ENCODE measurements around the gene FA2H.

DNA sequence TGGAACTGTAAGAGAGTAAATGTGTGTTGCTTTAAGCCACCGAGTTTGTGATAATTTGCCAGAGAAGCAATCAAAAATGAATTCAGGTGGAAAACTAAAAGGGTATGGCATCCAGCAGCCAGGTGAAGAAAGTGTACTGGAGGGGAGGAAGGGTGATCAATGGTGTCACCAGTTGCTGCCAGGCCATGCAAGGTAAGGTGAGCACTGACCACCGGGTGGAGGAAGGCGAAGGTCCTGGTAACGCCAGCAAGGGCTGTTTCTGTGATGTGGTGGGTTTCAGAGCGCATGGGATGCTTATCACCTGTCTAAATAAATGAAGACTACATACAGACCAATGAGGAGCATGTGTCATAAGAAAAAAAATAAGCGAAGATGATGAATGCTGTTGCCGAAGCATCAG is 6.9 kb downstream of the FA2H start:
- TF ChIP-seq, protein P1, sequence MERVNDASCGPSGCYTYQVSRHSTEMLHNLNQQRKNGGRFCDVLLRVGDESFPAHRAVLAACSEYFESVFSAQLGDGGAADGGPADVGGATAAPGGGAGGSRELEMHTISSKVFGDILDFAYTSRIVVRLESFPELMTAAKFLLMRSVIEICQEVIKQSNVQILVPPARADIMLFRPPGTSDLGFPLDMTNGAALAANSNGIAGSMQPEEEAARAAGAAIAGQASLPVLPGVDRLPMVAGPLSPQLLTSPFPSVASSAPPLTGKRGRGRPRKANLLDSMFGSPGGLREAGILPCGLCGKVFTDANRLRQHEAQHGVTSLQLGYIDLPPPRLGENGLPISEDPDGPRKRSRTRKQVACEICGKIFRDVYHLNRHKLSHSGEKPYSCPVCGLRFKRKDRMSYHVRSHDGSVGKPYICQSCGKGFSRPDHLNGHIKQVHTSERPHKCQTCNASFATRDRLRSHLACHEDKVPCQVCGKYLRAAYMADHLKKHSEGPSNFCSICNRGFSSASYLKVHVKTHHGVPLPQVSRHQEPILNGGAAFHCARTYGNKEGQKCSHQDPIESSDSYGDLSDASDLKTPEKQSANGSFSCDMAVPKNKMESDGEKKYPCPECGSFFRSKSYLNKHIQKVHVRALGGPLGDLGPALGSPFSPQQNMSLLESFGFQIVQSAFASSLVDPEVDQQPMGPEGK (CRISPR knock-in tag; IDR thresholded peaks at IDR 0.05; ENCODE audit: borderline replicate concordance): no peak
- no peak for TF ChIP-seq ESRRG (CRISPR knock-in tag; IDR thresholded peaks at IDR 0.05)
- TF ChIP-seq TCF4 (CRISPR knock-in tag; IDR thresholded peaks at IDR 0.05; ENCODE audit: borderline replicate concordance): no peak
- TF ChIP-seq RARB (CRISPR knock-in tag; IDR thresholded peaks at IDR 0.05): no peak
- TF ChIP-seq ZFP3 (CRISPR knock-in tag; IDR thresholded peaks at IDR 0.05): no peak
- no peak for TF ChIP-seq GLIS3 (CRISPR knock-in tag; IDR thresholded peaks at IDR 0.05)
- TF ChIP-seq PPARA (CRISPR knock-in tag; IDR thresholded peaks at IDR 0.05; ENCODE audit: borderline replicate concordance): no peak
- TF ChIP-seq CSDC2 (CRISPR knock-in tag; IDR thresholded peaks at IDR 0.05): no peak
- no peak for TF ChIP-seq ISL1 (CRISPR knock-in tag; IDR thresholded peaks at IDR 0.05)
- TF ChIP-seq ZC3H10 (CRISPR knock-in tag; IDR thresholded peaks at IDR 0.05): no peak
- TF ChIP-seq, protein P2, sequence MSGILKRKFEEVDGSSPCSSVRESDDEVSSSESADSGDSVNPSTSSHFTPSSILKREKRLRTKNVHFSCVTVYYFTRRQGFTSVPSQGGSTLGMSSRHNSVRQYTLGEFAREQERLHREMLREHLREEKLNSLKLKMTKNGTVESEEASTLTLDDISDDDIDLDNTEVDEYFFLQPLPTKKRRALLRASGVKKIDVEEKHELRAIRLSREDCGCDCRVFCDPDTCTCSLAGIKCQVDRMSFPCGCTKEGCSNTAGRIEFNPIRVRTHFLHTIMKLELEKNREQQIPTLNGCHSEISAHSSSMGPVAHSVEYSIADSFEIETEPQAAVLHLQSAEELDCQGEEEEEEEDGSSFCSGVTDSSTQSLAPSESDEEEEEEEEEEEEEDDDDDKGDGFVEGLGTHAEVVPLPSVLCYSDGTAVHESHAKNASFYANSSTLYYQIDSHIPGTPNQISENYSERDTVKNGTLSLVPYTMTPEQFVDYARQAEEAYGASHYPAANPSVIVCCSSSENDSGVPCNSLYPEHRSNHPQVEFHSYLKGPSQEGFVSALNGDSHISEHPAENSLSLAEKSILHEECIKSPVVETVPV (CRISPR knock-in tag; IDR thresholded peaks at IDR 0.05): no peak
- no peak for TF ChIP-seq SNAI2 (CRISPR knock-in tag; IDR thresholded peaks at IDR 0.05)
- TF ChIP-seq ZFP30 (CRISPR knock-in tag; IDR thresholded peaks at IDR 0.05): no peak

Measured in SK-N-SH treated with all-trans-retinoic acid at 6 μM for 48 hours (cell line).